PFSK-1 (cell line): ENCODE results near the gene TMC4.

ENCODE experiments used
- FOXP2 ChIP-seq: optimal IDR thresholded peaks from 2 replicates; pipeline ENCODE3; 2011; ENCODE audit warnings: borderline replicate concordance, control low read depth, inconsistent platforms; ENCODE audit not compliant: insufficient read depth; ENCODE audit errors: extremely low read length, extremely low read depth
- POLR2AphosphoS5 ChIP-seq: IDR thresholded peaks from 2 replicates; pipeline ENCODE4 v1.6.1; 2012; ENCODE audit warnings: low read depth, mild to moderate bottlenecking, control low read depth, low read length, moderate library complexity
- SIN3A ChIP-seq: IDR thresholded peaks from 2 replicates; pipeline ENCODE4 v1.6.1; 2012; ENCODE audit warnings: mild to moderate bottlenecking, low read length, moderate library complexity, borderline replicate concordance; ENCODE audit not compliant: insufficient read depth
- TAF1 ChIP-seq: IDR thresholded peaks from 2 replicates; pipeline ENCODE4 v1.6.1; 2012; ENCODE audit warnings: low read length, control low read depth, borderline replicate concordance; ENCODE audit not compliant: insufficient read depth
- TF ChIP-seq, protein P1 (sequence below), 2 experiments: IDR thresholded peaks; 2 replicates each; pipeline versions ENCODE4 v1.6.1 to v1.8.0; 2011 to 2012; ENCODE audit warnings: low read depth in 2 of 2, low read length in 2 of 2, control low read depth in 1 of 2, inconsistent platforms in 1 of 2, mild to moderate bottlenecking in 1 of 2, moderate library complexity in 1 of 2; ENCODE audit not compliant: insufficient read depth in 1 of 2

TMC4 gene

DNA sequence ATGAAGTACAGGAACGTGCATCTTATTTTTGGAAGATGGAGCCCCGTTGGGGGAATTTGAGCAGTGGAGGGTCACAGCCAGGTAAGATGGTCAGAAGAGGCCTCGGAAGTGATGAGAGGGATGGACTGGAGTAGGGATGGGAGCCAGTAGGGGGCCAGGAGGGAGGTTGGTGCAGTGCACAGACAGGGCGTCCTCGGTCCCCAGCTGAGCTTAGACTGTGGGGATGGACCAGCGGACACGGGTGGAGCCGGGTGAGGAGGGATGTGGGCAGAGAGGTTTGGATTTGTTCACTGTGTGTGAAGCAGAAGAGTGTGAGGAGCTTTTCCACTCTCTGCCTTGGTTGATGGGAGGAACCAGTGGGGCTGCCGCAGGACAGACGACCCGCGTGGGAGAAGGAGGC is 38.3 kb upstream of the TMC4 start:
- TF ChIP-seq POLR2AphosphoS5: no peak; the same call in 1 of the 2 replicates
- no peak for TF ChIP-seq SIN3A
- TF ChIP-seq FOXP2: no peak

DNA sequence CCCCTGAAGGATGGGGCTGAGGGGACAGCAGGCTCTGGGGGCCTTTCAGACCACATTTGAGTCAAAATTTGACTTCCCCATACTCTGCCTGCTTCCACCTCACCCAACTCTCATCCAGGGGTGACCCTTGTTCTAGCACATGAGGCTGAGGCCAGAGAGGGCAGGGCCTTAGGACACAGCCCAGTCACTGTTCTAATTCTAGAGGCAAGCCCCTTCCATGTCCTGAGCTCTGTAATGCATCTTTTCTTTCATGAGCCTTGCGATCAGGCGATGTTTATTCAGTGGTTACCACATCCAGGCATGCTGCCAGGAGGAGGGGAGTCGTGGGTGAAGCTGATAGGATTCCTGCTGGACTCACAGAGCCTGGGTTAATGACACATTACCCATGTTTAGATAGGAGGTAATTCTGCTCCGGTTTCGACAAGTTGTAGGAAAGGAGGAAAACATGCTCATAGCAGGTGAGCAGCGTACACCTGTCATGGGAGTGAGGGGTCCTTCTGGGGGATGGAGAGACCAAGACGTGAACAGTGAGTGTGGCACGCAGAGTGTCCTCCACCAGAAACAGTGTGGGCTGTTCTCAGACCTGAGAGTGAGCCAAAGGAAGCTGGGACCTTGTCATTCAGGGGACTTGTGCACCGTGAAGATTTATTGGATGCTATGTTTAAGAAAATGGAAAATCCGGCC is 37.0 kb upstream of the TMC4 start:
- TF ChIP-seq POLR2AphosphoS5 (no peak; the same call in 1 of the 2 replicates), FOXP2 (peak; percentile 34), SIN3A (peak; percentile 54; the same call in 1 of the 2 replicates), TAF1 (no peak)
- TF ChIP-seq, protein P1, sequence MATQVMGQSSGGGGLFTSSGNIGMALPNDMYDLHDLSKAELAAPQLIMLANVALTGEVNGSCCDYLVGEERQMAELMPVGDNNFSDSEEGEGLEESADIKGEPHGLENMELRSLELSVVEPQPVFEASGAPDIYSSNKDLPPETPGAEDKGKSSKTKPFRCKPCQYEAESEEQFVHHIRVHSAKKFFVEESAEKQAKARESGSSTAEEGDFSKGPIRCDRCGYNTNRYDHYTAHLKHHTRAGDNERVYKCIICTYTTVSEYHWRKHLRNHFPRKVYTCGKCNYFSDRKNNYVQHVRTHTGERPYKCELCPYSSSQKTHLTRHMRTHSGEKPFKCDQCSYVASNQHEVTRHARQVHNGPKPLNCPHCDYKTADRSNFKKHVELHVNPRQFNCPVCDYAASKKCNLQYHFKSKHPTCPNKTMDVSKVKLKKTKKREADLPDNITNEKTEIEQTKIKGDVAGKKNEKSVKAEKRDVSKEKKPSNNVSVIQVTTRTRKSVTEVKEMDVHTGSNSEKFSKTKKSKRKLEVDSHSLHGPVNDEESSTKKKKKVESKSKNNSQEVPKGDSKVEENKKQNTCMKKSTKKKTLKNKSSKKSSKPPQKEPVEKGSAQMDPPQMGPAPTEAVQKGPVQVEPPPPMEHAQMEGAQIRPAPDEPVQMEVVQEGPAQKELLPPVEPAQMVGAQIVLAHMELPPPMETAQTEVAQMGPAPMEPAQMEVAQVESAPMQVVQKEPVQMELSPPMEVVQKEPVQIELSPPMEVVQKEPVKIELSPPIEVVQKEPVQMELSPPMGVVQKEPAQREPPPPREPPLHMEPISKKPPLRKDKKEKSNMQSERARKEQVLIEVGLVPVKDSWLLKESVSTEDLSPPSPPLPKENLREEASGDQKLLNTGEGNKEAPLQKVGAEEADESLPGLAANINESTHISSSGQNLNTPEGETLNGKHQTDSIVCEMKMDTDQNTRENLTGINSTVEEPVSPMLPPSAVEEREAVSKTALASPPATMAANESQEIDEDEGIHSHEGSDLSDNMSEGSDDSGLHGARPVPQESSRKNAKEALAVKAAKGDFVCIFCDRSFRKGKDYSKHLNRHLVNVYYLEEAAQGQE (IDR thresholded peaks at IDR 0.05; ENCODE audit: insufficient read depth in 1 of 2, low read depth in 2 of 2, low read length in 2 of 2): no peak

DNA sequence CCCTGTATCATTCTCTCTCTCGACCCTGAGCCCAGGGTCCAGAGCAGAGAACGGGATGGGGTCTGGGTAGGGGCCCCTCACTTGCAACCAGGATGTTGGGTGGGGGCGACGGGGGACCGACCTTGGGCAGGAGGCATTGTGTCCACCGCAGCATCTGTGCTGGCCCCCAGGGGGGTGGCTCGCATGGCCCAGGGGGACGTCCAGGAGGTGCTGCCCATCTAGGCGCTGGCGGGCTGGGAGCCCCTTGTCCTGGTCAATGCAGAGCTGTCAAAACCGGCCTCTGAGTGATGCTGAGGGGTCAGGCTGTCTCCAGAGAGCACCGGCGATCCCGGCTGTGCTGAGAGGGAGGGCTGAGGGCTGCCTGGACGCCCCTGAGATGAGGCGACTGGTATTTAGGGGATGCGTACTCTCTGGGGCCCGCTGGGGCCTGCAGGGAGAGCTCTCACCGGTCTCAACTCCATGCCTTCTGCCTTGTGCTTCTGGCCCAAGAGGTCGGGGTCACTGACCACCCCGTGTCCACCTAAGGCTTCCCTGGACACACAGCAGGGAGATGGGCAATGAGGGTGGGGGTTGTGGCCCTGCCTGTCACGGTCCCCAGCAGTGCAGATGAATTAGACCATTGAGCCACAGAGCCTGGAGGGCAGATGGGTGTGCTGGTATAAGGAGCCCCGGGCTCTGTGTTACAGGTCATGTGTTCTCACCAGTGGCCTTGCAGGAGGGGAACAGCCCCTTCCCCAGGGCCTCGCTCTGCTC is 36.3 kb upstream of the TMC4 start:
- TF ChIP-seq TAF1: no peak
- TF ChIP-seq POLR2AphosphoS5: peak; percentile 14; the same call in 1 of the 2 replicates
- TF ChIP-seq FOXP2: peak; percentile 2
- TF ChIP-seq SIN3A: peak; percentile 29; the same call in 1 of the 2 replicates

DNA sequence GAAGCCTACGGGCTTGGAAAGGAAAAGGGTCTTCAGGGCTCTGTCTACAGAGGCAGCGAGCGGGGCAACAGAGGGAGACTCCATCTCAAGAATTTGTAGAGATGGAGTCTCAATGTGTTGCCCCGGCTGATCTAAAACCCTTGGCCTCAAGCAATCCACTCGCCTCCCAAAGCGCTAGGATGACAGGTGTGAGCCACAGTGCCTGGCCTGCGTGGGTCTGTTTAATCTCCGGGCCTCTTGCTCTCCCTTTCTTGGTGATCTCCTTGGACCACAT is 35.8 kb upstream of the TMC4 start:
- TF ChIP-seq FOXP2 (no peak), POLR2AphosphoS5 (peak; percentile 72)

DNA sequence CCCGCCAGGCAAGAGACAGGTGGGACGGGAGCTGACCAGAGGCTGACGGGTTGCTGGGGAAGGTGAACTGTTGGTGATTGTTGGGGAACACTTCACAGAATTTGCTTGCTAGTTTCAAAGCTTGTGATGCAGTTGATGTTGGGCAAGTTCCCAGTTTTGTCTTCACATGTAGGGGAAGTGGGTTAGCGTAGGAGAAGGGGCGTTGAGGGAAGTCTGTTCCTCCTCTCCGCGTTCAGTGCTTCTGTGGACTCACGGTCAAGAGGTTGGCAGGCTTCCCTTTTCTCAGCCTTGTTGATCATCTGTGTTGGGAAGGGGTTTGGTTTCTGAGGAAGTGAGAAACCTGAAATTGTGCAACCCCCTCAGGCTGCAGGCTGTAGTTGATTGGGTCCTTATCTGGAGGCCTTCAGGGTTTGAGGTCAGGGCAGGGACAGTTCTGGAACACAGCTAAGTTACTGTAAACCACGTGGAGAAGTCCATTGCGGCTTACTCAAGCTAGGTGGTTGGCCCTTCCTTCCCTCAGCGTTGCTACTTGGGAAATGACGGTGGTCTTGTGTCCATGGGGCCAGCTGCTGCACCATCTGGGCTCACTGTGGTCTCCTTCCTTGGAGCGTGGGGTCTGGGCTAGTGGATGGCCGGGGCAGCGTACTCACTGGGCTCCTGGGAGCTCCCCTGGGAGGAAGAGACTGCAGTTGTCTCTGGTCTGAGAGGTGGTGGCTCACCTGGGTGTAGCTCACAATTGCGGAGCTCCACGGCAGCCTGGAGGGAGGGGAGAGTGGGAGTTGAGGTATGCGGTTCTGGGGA is 35.2 kb upstream of the TMC4 start:
- TF ChIP-seq SIN3A (peak; percentile 79; the same call in 1 of the 2 replicates), FOXP2 (peak; percentile 11), POLR2AphosphoS5 (peak; percentile 59), TAF1 (peak; percentile 48; the same call in 1 of the 2 replicates)
- TF ChIP-seq, protein P1 (IDR thresholded peaks at IDR 0.05; ENCODE audit: insufficient read depth in 1 of 2, low read depth in 2 of 2, low read length in 2 of 2): peak in 1 of 2 experiments; percentile 53; a peak in 1 of 4 replicates

DNA sequence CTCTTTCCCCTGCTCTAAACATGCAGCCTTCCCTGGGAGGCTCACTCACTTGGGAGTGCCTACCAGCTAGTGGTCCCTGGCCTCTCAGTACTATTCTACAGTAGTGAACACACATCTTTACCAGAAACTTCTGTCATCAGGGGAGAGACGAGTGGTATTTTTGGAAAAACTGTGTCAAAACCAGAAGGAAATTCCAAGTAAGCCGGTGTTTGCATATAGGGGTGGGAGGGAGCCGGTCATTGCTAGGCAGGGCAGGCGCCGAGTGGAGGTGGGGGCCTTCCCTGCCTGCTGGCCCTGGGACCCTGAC is 34.7 kb upstream of the TMC4 start:
- TF ChIP-seq, protein P1 (IDR thresholded peaks at IDR 0.05; ENCODE audit: insufficient read depth in 1 of 2, low read depth in 2 of 2, low read length in 2 of 2): no peak
- TF ChIP-seq POLR2AphosphoS5 (no peak; the same call in 1 of the 2 replicates), TAF1 (no peak), SIN3A (no peak), FOXP2 (no peak)
